GM18858 (cell line): Measurements from ENCODE around the gene SYT10.
"Not testable (repeated sequence)": the region's sequence is repeated elsewhere in the genome, so short reads cannot be mapped to it uniquely, and the experiment has no call there.

Source experiments
- ATAC-seq: cut with Tn5 transposase; IDR thresholded peaks from one replicate; pipeline ENCODE4 v1.9.1; 2021; ENCODE audit not compliant: unreplicated experiment

The SYT10 gene

GRCh38 chr12:33439587-33440011, at the start of gene SYT10:
TSS of gene SYT10 (minus strand) at chr12:33439819. CDS start at chr12:33439522, 297 bp downstream.
- no peak for ATAC-seq

- no peak for ATAC-seq
Measured at GRCh38 chr12:33488036-33488435, 48.4 kb upstream of the SYT10 start.

GRCh38 chr12:33486058-33486457, 46.4 kb upstream of the SYT10 start:
- no peak for ATAC-seq

- no peak for ATAC-seq
Measured at GRCh38 chr12:33484161-33484560, 44.5 kb upstream of the SYT10 start.

GRCh38 chr12:33480366-33480765, 40.7 kb upstream of the SYT10 start:
- ATAC-seq = no peak

GRCh38 chr12:33476058-33476457, 36.4 kb upstream of the SYT10 start:
- no peak for ATAC-seq

GRCh38 chr12:33472299-33472698, 32.7 kb upstream of the SYT10 start:
- no peak for ATAC-seq

- ATAC-seq = no peak
Measured at GRCh38 chr12:33455096-33455495, 15.5 kb upstream of the SYT10 start.

GRCh38 chr12:33450480-33450879, 10.9 kb upstream of the SYT10 start:
- ATAC-seq = no peak

GRCh38 chr12:33440477-33440876, 858 bp upstream of the SYT10 start:
- no peak for ATAC-seq

- ATAC-seq = no peak
Measured at GRCh38 chr12:33438851-33439586, 600 bp downstream of the SYT10 start.

- no peak for ATAC-seq
Measured at GRCh38 chr12:33438025-33438772, 1.4 kb downstream of the SYT10 start.

GRCh38 chr12:33437598-33437997, 2.0 kb downstream of the SYT10 start:
- no peak for ATAC-seq

- ATAC-seq = no peak
Measured at GRCh38 chr12:33432992-33433391, 6.6 kb downstream of the SYT10 start.

GRCh38 chr12:33431648-33432047, 8.0 kb downstream of the SYT10 start:
- ATAC-seq = no peak

- ATAC-seq = no peak
Measured at GRCh38 chr12:33429468-33429867, 10.2 kb downstream of the SYT10 start.

GRCh38 chr12:33427071-33427470, 12.5 kb downstream of the SYT10 start:
- no peak for ATAC-seq

GRCh38 chr12:33423706-33424105, 15.9 kb downstream of the SYT10 start:
- no peak for ATAC-seq

- not testable (repeated sequence) for ATAC-seq
Measured at GRCh38 chr12:33412410-33412809, 27.2 kb downstream of the SYT10 start.

- ATAC-seq = no peak
Measured at GRCh38 chr12:33383503-33383902, 56.1 kb downstream of the SYT10 start.

GRCh38 chr12:33376153-33376552, 63.5 kb downstream of the SYT10 start:
- no peak for ATAC-seq

GRCh38 chr12:33370318-33370717, 69.3 kb downstream of the SYT10 start:
- no peak for ATAC-seq
